ENCODE results near the gene DVL2. TPM values are rescaled to one million over a fixed set of nuclear protein-coding genes. Genes with fewer than 3 reads are reported as not detected.

DVL2 gene
- total RNA-seq, 4 donors from 2014 or later, result 21.4 to 58.0 (median 37.3) TPM

GRCh38 chr17:7205561-7205960 lies 28.8 kb downstream of the DVL2 start:
- 50 to 62% methylated on average over 15 of the region's 15 CpGs for WGBS, 2 donors
- no peak for DNase-seq
- H3K27ac ChIP-seq, result peak overlapping the region; percentile 53 to 79 (median 74)

DNA sequence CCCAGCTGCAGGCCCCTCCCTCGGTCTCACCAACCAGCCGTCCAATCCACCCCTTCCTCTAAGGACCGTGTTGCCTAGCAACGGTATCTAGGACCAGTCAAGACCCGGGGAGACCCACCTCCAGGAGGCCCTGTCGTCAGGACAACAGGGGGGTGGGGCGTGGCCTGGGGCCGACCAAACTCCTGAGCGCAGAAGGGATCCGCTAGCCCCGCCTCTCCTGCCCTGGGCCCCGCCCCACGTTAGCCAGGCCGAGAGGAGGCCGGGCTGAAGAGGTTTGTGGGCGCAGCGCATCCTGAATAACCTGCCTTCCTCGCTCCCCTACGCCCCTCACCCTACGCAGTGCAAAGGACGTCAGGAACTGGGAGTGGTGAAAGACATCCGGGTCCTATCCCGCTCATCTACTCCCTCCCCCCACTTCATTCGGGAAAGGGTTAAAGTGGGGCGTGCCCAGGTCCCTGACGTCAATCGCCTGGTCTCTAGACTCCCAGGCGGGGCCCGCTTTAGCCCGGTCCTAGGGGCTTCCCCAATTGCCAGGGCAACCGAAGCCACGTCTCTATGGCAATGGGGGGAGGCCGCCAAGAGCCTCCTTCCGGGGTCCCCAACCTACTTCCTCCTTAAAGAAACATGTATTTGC lies 29.4 kb downstream of the DVL2 start:
- Histone ChIP-seq H3K9me3 (no peaks in the 10 kb centered on the region), H3K4me3 (peak overlapping the region; percentile 24 to 66 (median 52)), H3K4me1 (peaks cover 3 to 19% (median 7%) of the 10 kb centered on the region in 3 donors), H3K27ac (peak overlapping the region; percentile 53 to 79 (median 74)), H3K36me3 (peaks cover 0 to 34% (median 7%) of the 10 kb centered on the region in 3 donors), H3K27me3 (no peaks in the 10 kb centered on the region)
- TF ChIP-seq POLR2A (IDR thresholded peaks at IDR 0.05) (peak in 2 of 4 donors; percentile 14 to 17), CTCF (IDR thresholded peaks at IDR 0.05) (no peak)
- intact Hi-C loops (cut with DNase I), result no loop called here
- 4 to 22% methylated on average over 11 to 13 of the region's 34 CpGs for WGBS, 2 donors
- peak; percentile 62 for DNase-seq

More at GRCh38 chr17:7205561-7205960, 28.8 kb downstream of the DVL2 start:
- no peak for TF ChIP-seq POLR2A (IDR thresholded peaks at IDR 0.05)
- TF ChIP-seq CTCF (IDR thresholded peaks at IDR 0.05), result no peak
- H3K9me3 ChIP-seq, result no peaks in the 10 kb centered on the region
- peaks cover 3 to 19% (median 7%) of the 10 kb centered on the region in 3 donors for H3K4me1 ChIP-seq
- intact Hi-C loops (cut with DNase I), result no loop called here
- peak overlapping the region in 3 of 4 donors; percentile 52 to 66 (median 52) for H3K4me3 ChIP-seq
- H3K27me3 ChIP-seq, result no peaks in the 10 kb centered on the region
- H3K36me3 ChIP-seq, result peaks cover 0 to 28% (median 7%) of the 10 kb centered on the region in 3 donors

GRCh38 chr17:7204336-7204735 lies 30.0 kb downstream of the DVL2 start:
- Histone ChIP-seq H3K27me3 (no peaks in the 10 kb centered on the region), H3K36me3 (peaks cover 0 to 36% (median 7%) of the 10 kb centered on the region in 3 donors), H3K4me3 (peak overlapping the region in 3 of 4 donors; percentile 52 to 66 (median 52)), H3K4me1 (peaks cover 3 to 19% (median 7%) of the 10 kb centered on the region in 3 donors), H3K27ac (peak overlapping the region in 3 of 4 donors; percentile 71 to 79 (median 78)), H3K9me3 (no peaks in the 10 kb centered on the region)
- intact Hi-C loops (cut with DNase I), result no loop called here
- WGBS, 2 donors, result 55 to 68% methylated on average over 7 to 8 of the region's 15 CpGs
- DNase-seq, result no peak
- TF ChIP-seq POLR2A (IDR thresholded peaks at IDR 0.05) (no peak), CTCF (IDR thresholded peaks at IDR 0.05) (no peak)

- peaks cover 3 to 19% (median 7%) of the 10 kb centered on the region in 3 donors for H3K4me1 ChIP-seq
- TF ChIP-seq CTCF (IDR thresholded peaks at IDR 0.05) (no peak), POLR2A (IDR thresholded peaks at IDR 0.05) (no peak)
- DNase-seq, result no peak
- intact Hi-C loops (cut with DNase I), result no loop called here
- no peak overlapping the region for H3K27ac ChIP-seq
- no peak overlapping the region for H3K4me3 ChIP-seq
- H3K9me3 ChIP-seq, result no peaks in the 10 kb centered on the region
- no peaks in the 10 kb centered on the region for H3K27me3 ChIP-seq
- H3K36me3 ChIP-seq, result peaks cover 0 to 36% (median 7%) of the 10 kb centered on the region in 3 donors
- WGBS, 2 donors, result 95 to 100% methylated on average over 1 to 11 of the region's 16 CpGs
These were observed 30.9 kb downstream of the DVL2 start for GRCh38 chr17:7203391-7203790.

- DNase-seq, result no peak
- Histone ChIP-seq H3K27ac (no peak overlapping the region), H3K36me3 (peaks cover 0 to 72% (median 17%) of the 10 kb centered on the region in 3 donors)
These were observed 37.5 kb downstream of the DVL2 start for GRCh38 chr17:7196651-7197401.

More at GRCh38 chr17:7196651-7197401, 37.5 kb downstream of the DVL2 start:
- WGBS, 2 donors, result 84 to 89% methylated on average over 4 to 14 of the region's 22 CpGs
- TF ChIP-seq CTCF (IDR thresholded peaks at IDR 0.05) (no peak), POLR2A (IDR thresholded peaks at IDR 0.05) (no peak)
- intact Hi-C loops (cut with DNase I), result no loop called here
- H3K4me1 ChIP-seq, result no peaks in the 10 kb centered on the region
- no peak overlapping the region for H3K4me3 ChIP-seq
- no peaks in the 10 kb centered on the region for H3K27me3 ChIP-seq
- H3K9me3 ChIP-seq, result no peaks in the 10 kb centered on the region

Measured in esophagus squamous epithelium (tissue), 5 donors.